SK-N-SH treated with all-trans-retinoic acid at 6 μM for 48 hours (cell line): ENCODE data around the gene DDX41.

Experiments used
- ATAC-seq: fragments of 200-7000 bp; cut with Tn5 transposase; 3 replicates; pipeline ENCODE4 v1.9.1; 2020; ENCODE audit warnings: mild to moderate bottlenecking, moderate library complexity
- ARNTL ChIP-seq: fragments of 450-650 bp; formaldehyde crosslinking; IDR thresholded peaks from 2 replicates; pipeline ENCODE4 v1.5.0; 2020; ENCODE audit warnings: low read depth, mild to moderate bottlenecking, moderate library complexity, borderline replicate concordance
- BACH2 ChIP-seq: fragments of 250-450 bp; sonication (Bioruptor Pico); IDR thresholded peaks from 2 replicates; pipeline ENCODE4 v1.9.0; 2021; ENCODE audit warnings: mild to moderate bottlenecking, borderline replicate concordance
- CSDC2 ChIP-seq: fragments of 250-450 bp; sonication (Bioruptor Pico); IDR thresholded peaks from 2 replicates; pipeline ENCODE4 v1.5.0; 2020; ENCODE audit warnings: mild to moderate bottlenecking, moderate library complexity
- ESRRG ChIP-seq: fragments of 250-450 bp; sonication (Bioruptor Pico); IDR thresholded peaks from 2 replicates; pipeline ENCODE4 v1.6.1; 2021; ENCODE audit warnings: mild to moderate bottlenecking
- GLIS3 ChIP-seq: fragments of 250-450 bp; sonication (Bioruptor Pico); IDR thresholded peaks from 2 replicates; pipeline ENCODE4 v1.5.0; 2020; ENCODE audit warnings: mild to moderate bottlenecking, moderate library complexity
- ISL1 ChIP-seq: fragments of 250-450 bp; sonication (Bioruptor Pico); IDR thresholded peaks from 2 replicates; pipeline ENCODE4 v2.1.2; 2022; ENCODE audit warnings: mild to moderate bottlenecking, moderate library complexity
- OSR1 ChIP-seq: fragments of 250-450 bp; sonication (Bioruptor Pico); IDR thresholded peaks from 2 replicates; pipeline ENCODE4 v1.8.0; 2022; ENCODE audit warnings: moderate library complexity, mild to moderate bottlenecking, inconsistent platforms
- PPARA ChIP-seq: fragments of 250-450 bp; sonication (Bioruptor Pico); IDR thresholded peaks from 2 replicates; pipeline ENCODE4 v1.5.0; 2020; ENCODE audit warnings: mild to moderate bottlenecking, borderline replicate concordance
- RARB ChIP-seq: fragments of 250-450 bp; sonication (Bioruptor Pico); IDR thresholded peaks from 2 replicates; pipeline ENCODE4 v1.8.0; 2021; ENCODE audit warnings: mild to moderate bottlenecking, moderate library complexity
- SNAI2 ChIP-seq: fragments of 250-450 bp; sonication (Bioruptor Pico); IDR thresholded peaks from 2 replicates; pipeline ENCODE4 v1.5.0; 2020; ENCODE audit warnings: mild to moderate bottlenecking, moderate library complexity
- TCF4 ChIP-seq: fragments of 250-450 bp; sonication (Bioruptor Pico); IDR thresholded peaks from 2 replicates; pipeline ENCODE4 v1.8.0; 2021; ENCODE audit warnings: mild to moderate bottlenecking, moderate library complexity, borderline replicate concordance
- TOX ChIP-seq: fragments of 250-450 bp; sonication (Bioruptor Pico); IDR thresholded peaks from 2 replicates; pipeline ENCODE4 v1.8.0; 2021; ENCODE audit warnings: mild to moderate bottlenecking, moderate library complexity, borderline replicate concordance
- ZFP3 ChIP-seq: fragments of 250-450 bp; sonication (Bioruptor Pico); IDR thresholded peaks from 2 replicates; pipeline ENCODE4 v1.5.0; 2020; ENCODE audit warnings: mild to moderate bottlenecking, moderate library complexity
- ZFP30 ChIP-seq: fragments of 450-650 bp; formaldehyde crosslinking; IDR thresholded peaks from 2 replicates; pipeline ENCODE4 v1.5.0; 2022; ENCODE audit warnings: mild to moderate bottlenecking, moderate library complexity
- ZNF565 ChIP-seq: fragments of 450-650 bp; formaldehyde crosslinking; conservative IDR thresholded peaks from 2 replicates; pipeline ENCODE4 v1.5.0; 2020; ENCODE audit warnings: low read depth, mild to moderate bottlenecking, moderate library complexity
- ZNF70 ChIP-seq: fragments of 450-650 bp; formaldehyde crosslinking; IDR thresholded peaks from 2 replicates; pipeline ENCODE4 v1.5.0; 2020; ENCODE audit warnings: mild to moderate bottlenecking, moderate library complexity
- ZNF8 ChIP-seq: fragments of 450-650 bp; formaldehyde crosslinking; IDR thresholded peaks from 2 replicates; pipeline ENCODE4 v1.5.0; 2020; ENCODE audit warnings: mild to moderate bottlenecking, moderate library complexity
- TF ChIP-seq, protein P1 (sequence below): fragments of 250-450 bp; sonication (Bioruptor Pico); IDR thresholded peaks from 2 replicates; pipeline ENCODE4 v1.5.1; 2020; ENCODE audit warnings: low read depth, mild to moderate bottlenecking, moderate library complexity
- TF ChIP-seq, protein P2 (sequence below): fragments of 250-450 bp; sonication (Bioruptor Pico); IDR thresholded peaks from 2 replicates; pipeline ENCODE4 v1.8.0; 2021; ENCODE audit warnings: low read depth, mild to moderate bottlenecking, moderate library complexity, borderline replicate concordance
- TF ChIP-seq, protein P3 (sequence below): fragments of 250-450 bp; sonication (Bioruptor Pico); IDR thresholded peaks from 2 replicates; pipeline ENCODE4 v1.5.1; 2021; ENCODE audit warnings: mild to moderate bottlenecking, moderate library complexity
- TF ChIP-seq, protein P4 (sequence below): fragments of 250-450 bp; sonication (Bioruptor Pico); IDR thresholded peaks from 2 replicates; pipeline ENCODE4 v1.8.0; 2020; ENCODE audit warnings: mild to moderate bottlenecking, moderate library complexity, borderline replicate concordance
- TF ChIP-seq, protein P5 (sequence below): fragments of 250-450 bp; sonication (Bioruptor Pico); IDR thresholded peaks from 2 replicates; pipeline ENCODE4 v1.5.0; 2020; ENCODE audit warnings: mild to moderate bottlenecking, moderate library complexity

The DDX41 gene

DNA sequence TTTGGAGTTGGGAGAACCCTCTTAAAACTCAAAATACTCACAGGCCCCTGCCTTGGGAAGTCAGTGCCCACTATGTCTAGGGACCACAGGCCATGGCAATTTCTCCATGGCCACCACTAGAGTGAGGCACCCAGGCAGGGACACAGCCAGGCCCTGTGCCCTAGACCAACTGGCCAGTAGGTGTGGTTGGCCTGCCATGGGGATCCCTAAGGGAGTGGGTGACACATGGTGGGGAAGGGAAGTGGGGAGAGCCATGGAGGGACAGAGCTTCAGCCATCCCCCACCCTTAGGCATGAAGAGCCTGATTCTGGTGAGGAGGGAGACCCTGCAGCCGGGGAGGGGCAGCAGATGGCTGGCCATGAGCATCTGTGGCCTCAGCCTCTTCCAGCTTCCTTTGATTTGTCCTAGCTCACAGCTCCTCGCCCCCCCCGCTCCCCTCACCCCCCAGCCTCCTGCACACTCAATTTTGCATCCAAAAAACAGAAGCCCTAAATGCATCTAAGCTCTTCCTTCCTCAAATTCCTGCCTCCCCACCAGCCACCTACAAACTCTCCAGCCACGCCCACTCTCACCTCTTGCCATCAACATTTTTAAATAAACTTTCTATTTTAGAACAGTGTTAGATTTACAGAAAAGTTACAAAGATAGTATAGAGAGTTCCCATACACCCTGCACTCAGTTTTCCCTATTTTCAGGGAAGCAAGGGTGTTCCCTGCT is 41.8 kb downstream of the DDX41 start:
- TF ChIP-seq OSR1 (CRISPR knock-in tag), result no peak
- no peak for TF ChIP-seq ESRRG (CRISPR knock-in tag)
- TF ChIP-seq, protein P1, sequence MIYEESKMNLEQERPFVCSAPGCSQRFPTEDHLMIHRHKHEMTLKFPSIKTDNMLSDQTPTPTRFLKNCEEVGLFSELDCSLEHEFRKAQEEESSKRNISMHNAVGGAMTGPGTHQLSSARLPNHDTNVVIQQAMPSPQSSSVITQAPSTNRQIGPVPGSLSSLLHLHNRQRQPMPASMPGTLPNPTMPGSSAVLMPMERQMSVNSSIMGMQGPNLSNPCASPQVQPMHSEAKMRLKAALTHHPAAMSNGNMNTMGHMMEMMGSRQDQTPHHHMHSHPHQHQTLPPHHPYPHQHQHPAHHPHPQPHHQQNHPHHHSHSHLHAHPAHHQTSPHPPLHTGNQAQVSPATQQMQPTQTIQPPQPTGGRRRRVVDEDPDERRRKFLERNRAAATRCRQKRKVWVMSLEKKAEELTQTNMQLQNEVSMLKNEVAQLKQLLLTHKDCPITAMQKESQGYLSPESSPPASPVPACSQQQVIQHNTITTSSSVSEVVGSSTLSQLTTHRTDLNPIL (CRISPR knock-in tag), result no peak
- TF ChIP-seq SNAI2 (CRISPR knock-in tag), result no peak
- TF ChIP-seq, protein P2, sequence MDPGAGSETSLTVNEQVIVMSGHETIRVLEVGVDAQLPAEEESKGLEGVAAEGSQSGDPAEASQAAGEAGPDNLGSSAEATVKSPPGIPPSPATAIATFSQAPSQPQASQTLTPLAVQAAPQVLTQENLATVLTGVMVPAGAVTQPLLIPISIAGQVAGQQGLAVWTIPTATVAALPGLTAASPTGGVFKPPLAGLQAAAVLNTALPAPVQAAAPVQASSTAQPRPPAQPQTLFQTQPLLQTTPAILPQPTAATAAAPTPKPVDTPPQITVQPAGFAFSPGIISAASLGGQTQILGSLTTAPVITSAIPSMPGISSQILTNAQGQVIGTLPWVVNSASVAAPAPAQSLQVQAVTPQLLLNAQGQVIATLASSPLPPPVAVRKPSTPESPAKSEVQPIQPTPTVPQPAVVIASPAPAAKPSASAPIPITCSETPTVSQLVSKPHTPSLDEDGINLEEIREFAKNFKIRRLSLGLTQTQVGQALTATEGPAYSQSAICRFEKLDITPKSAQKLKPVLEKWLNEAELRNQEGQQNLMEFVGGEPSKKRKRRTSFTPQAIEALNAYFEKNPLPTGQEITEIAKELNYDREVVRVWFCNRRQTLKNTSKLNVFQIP (CRISPR knock-in tag), result no peak
- TF ChIP-seq GLIS3 (CRISPR knock-in tag), result no peak
- TF ChIP-seq, protein P3, sequence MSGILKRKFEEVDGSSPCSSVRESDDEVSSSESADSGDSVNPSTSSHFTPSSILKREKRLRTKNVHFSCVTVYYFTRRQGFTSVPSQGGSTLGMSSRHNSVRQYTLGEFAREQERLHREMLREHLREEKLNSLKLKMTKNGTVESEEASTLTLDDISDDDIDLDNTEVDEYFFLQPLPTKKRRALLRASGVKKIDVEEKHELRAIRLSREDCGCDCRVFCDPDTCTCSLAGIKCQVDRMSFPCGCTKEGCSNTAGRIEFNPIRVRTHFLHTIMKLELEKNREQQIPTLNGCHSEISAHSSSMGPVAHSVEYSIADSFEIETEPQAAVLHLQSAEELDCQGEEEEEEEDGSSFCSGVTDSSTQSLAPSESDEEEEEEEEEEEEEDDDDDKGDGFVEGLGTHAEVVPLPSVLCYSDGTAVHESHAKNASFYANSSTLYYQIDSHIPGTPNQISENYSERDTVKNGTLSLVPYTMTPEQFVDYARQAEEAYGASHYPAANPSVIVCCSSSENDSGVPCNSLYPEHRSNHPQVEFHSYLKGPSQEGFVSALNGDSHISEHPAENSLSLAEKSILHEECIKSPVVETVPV (CRISPR knock-in tag), result no peak
- TF ChIP-seq ZNF565, result no peak
- TF ChIP-seq TCF4, result no peak
- TF ChIP-seq ARNTL, result no peak
- no peak for TF ChIP-seq ZFP3
- no peak for TF ChIP-seq TOX (CRISPR knock-in tag)
- no peak for TF ChIP-seq ZFP30 (CRISPR knock-in tag)
- ATAC-seq, result no peak

DNA sequence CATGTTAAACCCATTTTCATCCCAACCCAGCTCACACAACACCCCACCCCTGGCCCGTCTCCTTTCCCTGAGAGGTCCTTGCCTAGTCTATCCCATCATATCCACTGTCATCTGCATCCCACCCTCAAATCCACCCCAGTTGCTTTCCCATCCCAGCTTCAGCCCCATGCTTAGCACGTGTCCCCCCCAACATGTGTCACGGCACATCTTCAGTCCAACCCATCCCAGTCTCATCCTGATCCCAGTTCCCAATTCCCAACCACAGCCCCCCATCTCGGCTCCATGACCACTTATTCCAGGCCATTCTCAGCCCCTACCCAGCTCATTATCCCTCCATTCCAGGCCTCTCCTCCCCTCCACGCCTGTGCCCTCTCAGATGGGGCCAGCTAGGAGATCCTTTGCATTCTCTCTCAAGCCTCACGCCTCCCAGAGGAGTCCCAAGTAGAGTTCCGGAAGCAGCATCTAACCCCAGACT is 42.7 kb downstream of the DDX41 start:
- TF ChIP-seq, protein P4, sequence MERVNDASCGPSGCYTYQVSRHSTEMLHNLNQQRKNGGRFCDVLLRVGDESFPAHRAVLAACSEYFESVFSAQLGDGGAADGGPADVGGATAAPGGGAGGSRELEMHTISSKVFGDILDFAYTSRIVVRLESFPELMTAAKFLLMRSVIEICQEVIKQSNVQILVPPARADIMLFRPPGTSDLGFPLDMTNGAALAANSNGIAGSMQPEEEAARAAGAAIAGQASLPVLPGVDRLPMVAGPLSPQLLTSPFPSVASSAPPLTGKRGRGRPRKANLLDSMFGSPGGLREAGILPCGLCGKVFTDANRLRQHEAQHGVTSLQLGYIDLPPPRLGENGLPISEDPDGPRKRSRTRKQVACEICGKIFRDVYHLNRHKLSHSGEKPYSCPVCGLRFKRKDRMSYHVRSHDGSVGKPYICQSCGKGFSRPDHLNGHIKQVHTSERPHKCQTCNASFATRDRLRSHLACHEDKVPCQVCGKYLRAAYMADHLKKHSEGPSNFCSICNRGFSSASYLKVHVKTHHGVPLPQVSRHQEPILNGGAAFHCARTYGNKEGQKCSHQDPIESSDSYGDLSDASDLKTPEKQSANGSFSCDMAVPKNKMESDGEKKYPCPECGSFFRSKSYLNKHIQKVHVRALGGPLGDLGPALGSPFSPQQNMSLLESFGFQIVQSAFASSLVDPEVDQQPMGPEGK (CRISPR knock-in tag), result no peak
- no peak for TF ChIP-seq ZNF8
- TF ChIP-seq ESRRG (CRISPR knock-in tag), result no peak
- no peak for TF ChIP-seq PPARA (CRISPR knock-in tag)
- TF ChIP-seq, protein P5, sequence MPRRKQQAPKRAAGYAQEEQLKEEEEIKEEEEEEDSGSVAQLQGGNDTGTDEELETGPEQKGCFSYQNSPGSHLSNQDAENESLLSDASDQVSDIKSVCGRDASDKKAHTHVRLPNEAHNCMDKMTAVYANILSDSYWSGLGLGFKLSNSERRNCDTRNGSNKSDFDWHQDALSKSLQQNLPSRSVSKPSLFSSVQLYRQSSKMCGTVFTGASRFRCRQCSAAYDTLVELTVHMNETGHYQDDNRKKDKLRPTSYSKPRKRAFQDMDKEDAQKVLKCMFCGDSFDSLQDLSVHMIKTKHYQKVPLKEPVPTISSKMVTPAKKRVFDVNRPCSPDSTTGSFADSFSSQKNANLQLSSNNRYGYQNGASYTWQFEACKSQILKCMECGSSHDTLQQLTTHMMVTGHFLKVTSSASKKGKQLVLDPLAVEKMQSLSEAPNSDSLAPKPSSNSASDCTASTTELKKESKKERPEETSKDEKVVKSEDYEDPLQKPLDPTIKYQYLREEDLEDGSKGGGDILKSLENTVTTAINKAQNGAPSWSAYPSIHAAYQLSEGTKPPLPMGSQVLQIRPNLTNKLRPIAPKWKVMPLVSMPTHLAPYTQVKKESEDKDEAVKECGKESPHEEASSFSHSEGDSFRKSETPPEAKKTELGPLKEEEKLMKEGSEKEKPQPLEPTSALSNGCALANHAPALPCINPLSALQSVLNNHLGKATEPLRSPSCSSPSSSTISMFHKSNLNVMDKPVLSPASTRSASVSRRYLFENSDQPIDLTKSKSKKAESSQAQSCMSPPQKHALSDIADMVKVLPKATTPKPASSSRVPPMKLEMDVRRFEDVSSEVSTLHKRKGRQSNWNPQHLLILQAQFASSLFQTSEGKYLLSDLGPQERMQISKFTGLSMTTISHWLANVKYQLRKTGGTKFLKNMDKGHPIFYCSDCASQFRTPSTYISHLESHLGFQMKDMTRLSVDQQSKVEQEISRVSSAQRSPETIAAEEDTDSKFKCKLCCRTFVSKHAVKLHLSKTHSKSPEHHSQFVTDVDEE (CRISPR knock-in tag), result no peak
- TF ChIP-seq, protein P2 (CRISPR knock-in tag), result no peak
- TF ChIP-seq GLIS3 (CRISPR knock-in tag), result no peak
- TF ChIP-seq ISL1, result no peak
- no peak for TF ChIP-seq TOX (CRISPR knock-in tag)
- TF ChIP-seq BACH2, result no peak
- no peak for TF ChIP-seq ZNF70 (CRISPR knock-in tag)
- no peak for TF ChIP-seq RARB (CRISPR knock-in tag)
- no peak for TF ChIP-seq SNAI2 (CRISPR knock-in tag)
- no peak for TF ChIP-seq CSDC2 (CRISPR knock-in tag)
- no peak for ATAC-seq
